ENCODE results near the gene TMEM63A. TPM values are rescaled to one million over a fixed set of nuclear protein-coding genes. Genes with fewer than 3 reads are reported as not detected.

The TMEM63A gene
- polyA plus RNA-seq, 1 of the 3 experiments (the other 2 are of a cell fraction) = 13.5 TPM

- Histone ChIP-seq H3K27me3 (ENCODE audit: insufficient read depth) (no peaks in the 10 kb centered on the region), H3K4me1 (ENCODE audit: control insufficient read depth in 1 of 2, insufficient read depth in 2 of 2, low read depth in 1 of 2, low read length in 1 of 2) (no peaks in the 10 kb centered on the region; a peak in 1 of 4 replicates), H3K27ac (ENCODE audit: low read depth in 2 of 2, low read length in 1 of 2) (peak overlapping the region in 1 of 2 experiments; percentile 5; a peak in 1 of 4 replicates), H3K9ac (no peak overlapping the region), H3K9me3 (no peaks in the 10 kb centered on the region), H4K20me1 (ENCODE audit: insufficient read depth) (no peaks in the 10 kb centered on the region), H3K9me2 (no peaks in the 10 kb centered on the region), H2AFZ (ENCODE audit: low read depth) (no peak overlapping the region), H3K79me2 (ENCODE audit: insufficient read depth) (no peaks in the 10 kb centered on the region), H3F3A (replicated peaks; ENCODE audit: insufficient read depth) (no peaks in the 10 kb centered on the region), H3K4me2 (no peak overlapping the region), H3K4me3 (ENCODE audit: low read depth in 2 of 2, low read length in 1 of 2) (no peak overlapping the region), H3K36me3 (replicated peaks in 1 of 2; ENCODE audit: control insufficient read depth in 1 of 2, insufficient read depth in 2 of 2, low read length in 1 of 2) (peaks cover 25 to 31% of the 10 kb centered on the region in 2 experiments)
- no peak for DNase-seq
- TF ChIP-seq RAD21 (IDR thresholded peaks at IDR 0.05; ENCODE audit: low read length) (no peak), SIN3A (IDR thresholded peaks at IDR 0.05; ENCODE audit: borderline replicate concordance, low read depth, low read length) (no peak), MXI1 (IDR thresholded peaks at IDR 0.05; ENCODE audit: low read depth, low read length) (no peak), FOXM1 (IDR thresholded peaks at IDR 0.05; ENCODE audit: low read depth) (no peak), CHD2 (IDR thresholded peaks at IDR 0.05; ENCODE audit: low read length, partially characterized antibody) (no peak), POLR2AphosphoS5 (IDR thresholded peaks at IDR 0.05; ENCODE audit: low read depth, low read length) (no peak), SMC3 (IDR thresholded peaks at IDR 0.05; ENCODE audit: low read depth, low read length) (no peak), YY1 (IDR thresholded peaks at IDR 0.05; ENCODE audit: low read depth) (no peak), GATA2 (CRISPR knock-in tag; IDR thresholded peaks at IDR 0.05) (no peak), MEF2A (IDR thresholded peaks at IDR 0.05; ENCODE audit: borderline replicate concordance, low read depth) (no peak), NFIC (IDR thresholded peaks at IDR 0.05; ENCODE audit: borderline replicate concordance) (no peak; the same call in 1 of the 2 replicates), FOSL2 (IDR thresholded peaks at IDR 0.05; ENCODE audit: borderline replicate concordance, low read depth) (no peak), EZH2phosphoT487 (IDR thresholded peaks at IDR 0.05; ENCODE audit: borderline replicate concordance, low read depth) (no peak), FOXJ3 (CRISPR knock-in tag; IDR thresholded peaks at IDR 0.05) (no peak)
- TF ChIP-seq, protein P1, sequence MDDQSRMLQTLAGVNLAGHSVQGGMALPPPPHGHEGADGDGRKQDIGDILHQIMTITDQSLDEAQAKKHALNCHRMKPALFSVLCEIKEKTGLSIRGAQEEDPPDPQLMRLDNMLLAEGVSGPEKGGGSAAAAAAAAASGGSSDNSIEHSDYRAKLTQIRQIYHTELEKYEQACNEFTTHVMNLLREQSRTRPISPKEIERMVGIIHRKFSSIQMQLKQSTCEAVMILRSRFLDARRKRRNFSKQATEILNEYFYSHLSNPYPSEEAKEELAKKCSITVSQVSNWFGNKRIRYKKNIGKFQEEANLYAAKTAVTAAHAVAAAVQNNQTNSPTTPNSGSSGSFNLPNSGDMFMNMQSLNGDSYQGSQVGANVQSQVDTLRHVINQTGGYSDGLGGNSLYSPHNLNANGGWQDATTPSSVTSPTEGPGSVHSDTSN (IDR thresholded peaks at IDR 0.05) = no peak
- TF ChIP-seq, protein P2, sequence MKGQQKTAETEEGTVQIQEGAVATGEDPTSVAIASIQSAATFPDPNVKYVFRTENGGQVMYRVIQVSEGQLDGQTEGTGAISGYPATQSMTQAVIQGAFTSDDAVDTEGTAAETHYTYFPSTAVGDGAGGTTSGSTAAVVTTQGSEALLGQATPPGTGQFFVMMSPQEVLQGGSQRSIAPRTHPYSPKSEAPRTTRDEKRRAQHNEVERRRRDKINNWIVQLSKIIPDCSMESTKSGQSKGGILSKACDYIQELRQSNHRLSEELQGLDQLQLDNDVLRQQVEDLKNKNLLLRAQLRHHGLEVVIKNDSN (IDR thresholded peaks at IDR 0.05; ENCODE audit: borderline replicate concordance, low read depth) = no peak
- ChIA-PET CTCF (interaction anchor here (0.6 to 1.2 kb wide), 3 partner anchors 120 to 360 kb away, joined by 3 read pairs; no protein-coding TSS in a partner anchor), POLR2A (no interaction called here)
- WGBS (ENCODE audit: low lambda C conversion rate) = 87% methylated on average over 6 of the region's 7 CpGs
Observed at GRCh38 chr1:225834417-225835329, 47.5 kb downstream of the TMEM63A start.

All from SK-N-SH (cell line).